HCT116 (cell line): ENCODE results near the gene DUSP6. TPM values are rescaled to one million over a fixed set of nuclear protein-coding genes. Genes with fewer than 3 reads are reported as not detected.

Experiments used
- ATAC-seq: fragments of 200-7000 bp; cut with Tn5 transposase; 2 replicates; pipeline ENCODE4 v1.9.1; 2020; ENCODE audit warnings: mild to moderate bottlenecking, moderate library complexity
- BruUV-seq: library from RNA; stranded (reverse); fragments of 400-500 nt; replicated peaks from 2 replicates; lab custom pipeline; 2021; lab: Mats Ljungman, UMichigan
- CTCF ChIA-PET: fragments of 300-600 bp; sonication (Branson Sonifier 250); formaldehyde crosslinking; loops from one replicate; lab custom pipeline; 2021; ENCODE audit warnings: antibody characterized with exemption; lab: Charles Lee
- POLR2A ChIA-PET: fragments of 300-600, 350-600 bp; sonication (Branson Sonifier 250); formaldehyde crosslinking; loops from one replicate; lab custom pipeline; 2021; ENCODE audit warnings: antibody characterized with exemption; lab: Charles Lee
- RAD21 ChIA-PET, 2 experiments: fragments of 300-600 bp; sonication (Branson Sonifier 250); formaldehyde crosslinking; loops; one replicate each; lab custom pipeline; 2023; ENCODE audit warnings: low total read pairs in 2 of 2; ENCODE audit not compliant: uncharacterized antibody in 2 of 2, unreplicated experiment in 2 of 2, low non-redundant PET in 1 of 2; lab: Charles Lee
- DNase-seq: peaks from one replicate; pipeline ENCODE4 v3.0.0-alpha.2; 2010; ENCODE audit warnings: low read depth, low spot score
- H2AFZ ChIP-seq: fragments of 200-600 bp; shearing (Covaris generic), sonication (generic); 2 replicates; pipeline ENCODE4 v1.6.1; 2017; ENCODE audit warnings: low read depth, mixed run types, mixed read lengths, antibody characterized with exemption, low read length; ENCODE audit not compliant: poor library complexity, severe bottlenecking
- H3K27ac ChIP-seq: 2 replicates; pipeline ENCODE4 v1.5.1; 2012; ENCODE audit warnings: low read depth, low read length
- H3K27me3 ChIP-seq: fragments of 200-600 bp; sonication (generic); 2 replicates; pipeline ENCODE4 v1.6.1; 2016; ENCODE audit warnings: mixed run types, low read length, mixed read lengths; ENCODE audit not compliant: insufficient read depth
- H3K36me3 ChIP-seq, 2 experiments: fragments of 200-500 bp in 1 of 2; fragments of 200-600 bp in 1 of 2; sonication (Bioruptor generic) in 1 of 2; sonication (generic) in 1 of 2; 2 replicates each; pipeline versions ENCODE4 v1.5.1 to v1.6.1; 2014 to 2016; ENCODE audit warnings: low read length in 2 of 2, inconsistent platforms in 1 of 2, mixed read lengths in 1 of 2, mixed run types in 1 of 2; ENCODE audit not compliant: insufficient read depth in 2 of 2, control insufficient read depth in 1 of 2
- H3K4me1 ChIP-seq, 2 experiments: fragments of 200-600 bp in 1 of 2; sonication (generic) in 1 of 2; 2 replicates each; pipeline versions ENCODE4 v1.5.1 to v1.6.1; 2012 to 2017; ENCODE audit warnings: low read length in 2 of 2, inconsistent platforms in 1 of 2, mild to moderate bottlenecking in 1 of 2, mixed read lengths in 1 of 2, mixed run types in 1 of 2, moderate library complexity in 1 of 2; ENCODE audit not compliant: insufficient read depth in 2 of 2, control insufficient read depth in 1 of 2
- H3K4me2 ChIP-seq: fragments of 200-600 bp; sonication (generic); 2 replicates; pipeline ENCODE4 v1.6.1; 2017; ENCODE audit warnings: mixed run types, low read length, mixed read lengths
- H3K4me3 ChIP-seq, 2 experiments: fragments of 200-600 bp in 1 of 2; sonication (generic) in 1 of 2; replicated peaks in 1 of 2; 2 replicates each; pipeline ENCODE4 v1.5.1; 2011 to 2016; ENCODE audit warnings: low read length in 2 of 2, control low read depth in 1 of 2, low read depth in 1 of 2, mild to moderate bottlenecking in 1 of 2, mixed read lengths in 1 of 2, mixed run types in 1 of 2
- H3K79me2 ChIP-seq: fragments of 200-600 bp; sonication (generic); 2 replicates; pipeline ENCODE4 v1.6.1; 2017; ENCODE audit warnings: mild to moderate bottlenecking, mixed run types, low read length, moderate library complexity, mixed read lengths; ENCODE audit not compliant: insufficient read depth
- H3K9ac ChIP-seq: fragments of 200-600 bp; sonication (generic); 2 replicates; pipeline ENCODE4 v1.6.1; 2016; ENCODE audit warnings: low read length, mixed read lengths
- H3K9me2 ChIP-seq: fragments of 200-600 bp; sonication (generic), shearing (Covaris generic); 2 replicates; pipeline ENCODE4 v1.6.1; 2017; ENCODE audit warnings: mixed run types, mild to moderate bottlenecking, moderate library complexity; ENCODE audit not compliant: insufficient read depth
- H3K9me3 ChIP-seq, 2 experiments: fragments of 200-500 bp in 1 of 2; fragments of 200-600 bp in 1 of 2; sonication (Bioruptor generic) in 1 of 2; sonication (generic) in 1 of 2; 2 replicates each; pipeline ENCODE4 v1.6.1; 2014 to 2017; ENCODE audit warnings: low read length in 2 of 2, mixed read lengths in 2 of 2, inconsistent platforms in 1 of 2, low read depth in 1 of 2, mild to moderate bottlenecking in 1 of 2, mixed run types in 1 of 2, moderate library complexity in 1 of 2; ENCODE audit not compliant: control insufficient read depth in 1 of 2, insufficient read depth in 1 of 2
- H4K20me1 ChIP-seq: fragments of 200-600 bp; sonication (generic), shearing (Covaris generic); 2 replicates; pipeline ENCODE4 v1.6.1; 2017; ENCODE audit warnings: mixed run types, mild to moderate bottlenecking, moderate library complexity; ENCODE audit not compliant: insufficient read depth
- CBX3 ChIP-seq: IDR thresholded peaks from 2 replicates; pipeline ENCODE4 v1.6.1; 2012; ENCODE audit warnings: low read depth
- CEBPB ChIP-seq: IDR thresholded peaks from 2 replicates; pipeline ENCODE4 v1.6.1; 2012; ENCODE audit warnings: low read depth
- EGR1 ChIP-seq: IDR thresholded peaks from 2 replicates; pipeline ENCODE4 v1.6.1; 2012; ENCODE audit warnings: low read depth
- EZH2 ChIP-seq: fragments of 200-600 bp; sonication (generic); IDR thresholded peaks from 2 replicates; pipeline ENCODE4 v1.6.1; 2017; ENCODE audit warnings: antibody characterized with exemption, mixed run types
- FOSL1 ChIP-seq: IDR thresholded peaks from 2 replicates; pipeline ENCODE4 v1.6.1; 2012; ENCODE audit warnings: low read depth
- POLR2A ChIP-seq: IDR thresholded peaks from 2 replicates; pipeline ENCODE4 v1.7.0; 2011; ENCODE audit warnings: borderline replicate concordance; ENCODE audit not compliant: insufficient read depth, insufficient read length; ENCODE audit errors: extremely low read depth
- RAD21 ChIP-seq: IDR thresholded peaks from 2 replicates; pipeline ENCODE4 v1.6.1; 2012; ENCODE audit warnings: low read depth, mild to moderate bottlenecking
- SIN3A ChIP-seq: IDR thresholded peaks from 2 replicates; pipeline ENCODE4 v1.6.1; 2012; ENCODE audit warnings: low read depth
- SP1 ChIP-seq: IDR thresholded peaks from 2 replicates; pipeline ENCODE4 v1.6.1; 2012; ENCODE audit warnings: low read depth
- TCF7L2 ChIP-seq: IDR thresholded peaks from 2 replicates; pipeline ENCODE4 v1.7.0; 2011; ENCODE audit warnings: borderline replicate concordance, inconsistent platforms; ENCODE audit not compliant: insufficient read depth, insufficient read length; ENCODE audit errors: extremely low read depth
- YY1 ChIP-seq: IDR thresholded peaks from 2 replicates; pipeline ENCODE4 v1.6.1; 2011; ENCODE audit warnings: low read length, low read depth, moderate library complexity, mild to moderate bottlenecking; ENCODE audit not compliant: insufficient replicate concordance; ENCODE audit errors: extremely low read depth
- ZFX ChIP-seq: fragments of 450-650 bp; IDR thresholded peaks from 2 replicates; pipeline ENCODE4 v1.6.1; 2017
- ZNF274 ChIP-seq: fragments of 200-500 bp; sonication (Bioruptor generic); IDR thresholded peaks from 2 replicates; pipeline ENCODE4 v1.6.1; 2014; ENCODE audit warnings: mild to moderate bottlenecking, low read depth, low read length, inconsistent platforms
- intact Hi-C: fragments of 100-400 bp; cut with micrococcal nuclease; formaldehyde crosslinking; loops from 2 replicates; pipeline ENCODE4 v1.10.0; 2022
- total RNA-seq: library from RNA; stranded (reverse); gene quantifications from one replicate; pipeline ENCODE4 v1.2.1, GENCODE V29; 2021; ENCODE audit not compliant: unreplicated experiment
- TF ChIP-seq, protein P1 (sequence below), 3 experiments: fragments of 200-600 bp in 1 of 3; sonication (generic) in 1 of 3; IDR thresholded peaks in 2 of 3; conservative IDR thresholded peaks in 1 of 3; 2 replicates each; pipeline ENCODE4 v1.5.1; 2012 to 2017; ENCODE audit warnings: low read depth in 2 of 3, low read length in 2 of 3, antibody characterized with exemption in 1 of 3, borderline replicate concordance in 1 of 3, control low read depth in 1 of 3, mild to moderate bottlenecking in 1 of 3, mixed read lengths in 1 of 3, mixed run types in 1 of 3, moderate library complexity in 1 of 3; ENCODE audit not compliant: insufficient read depth in 1 of 3
- TF ChIP-seq, protein P2 (sequence below): IDR thresholded peaks from 2 replicates; pipeline ENCODE4 v1.6.1; 2012
- TF ChIP-seq, protein P3 (sequence below): IDR thresholded peaks from 2 replicates; pipeline ENCODE4 v1.6.1; 2011; ENCODE audit warnings: mild to moderate bottlenecking, low read length, moderate library complexity; ENCODE audit not compliant: insufficient replicate concordance; ENCODE audit errors: extremely low read depth
- TF ChIP-seq, protein P4 (sequence below): IDR thresholded peaks from 2 replicates; pipeline ENCODE4 v1.6.1; 2012

The DUSP6 gene
- total RNA-seq, 1 experiment from 2014 or later, result 219 TPM

DNA sequence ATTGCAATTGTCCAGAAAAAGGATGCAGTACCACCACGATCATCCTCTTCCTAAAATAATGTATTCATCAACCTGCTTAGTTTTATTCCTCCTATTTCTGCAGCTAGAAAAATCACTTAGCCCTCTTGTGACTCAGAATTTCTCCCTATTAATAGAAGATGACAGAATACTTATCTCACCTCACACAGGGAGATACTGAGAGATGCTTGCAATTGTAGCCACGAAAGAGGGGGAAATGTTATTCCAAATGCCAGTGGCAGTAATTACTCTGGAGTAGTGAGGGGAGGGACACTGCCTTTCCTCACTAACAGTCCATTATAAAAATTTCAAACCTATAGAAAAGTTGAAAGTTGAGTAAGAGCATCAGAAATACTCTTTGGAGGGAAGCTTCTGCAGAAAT lies 11.8 kb upstream of the DUSP6 start (continued):
- TF ChIP-seq, protein P1, sequence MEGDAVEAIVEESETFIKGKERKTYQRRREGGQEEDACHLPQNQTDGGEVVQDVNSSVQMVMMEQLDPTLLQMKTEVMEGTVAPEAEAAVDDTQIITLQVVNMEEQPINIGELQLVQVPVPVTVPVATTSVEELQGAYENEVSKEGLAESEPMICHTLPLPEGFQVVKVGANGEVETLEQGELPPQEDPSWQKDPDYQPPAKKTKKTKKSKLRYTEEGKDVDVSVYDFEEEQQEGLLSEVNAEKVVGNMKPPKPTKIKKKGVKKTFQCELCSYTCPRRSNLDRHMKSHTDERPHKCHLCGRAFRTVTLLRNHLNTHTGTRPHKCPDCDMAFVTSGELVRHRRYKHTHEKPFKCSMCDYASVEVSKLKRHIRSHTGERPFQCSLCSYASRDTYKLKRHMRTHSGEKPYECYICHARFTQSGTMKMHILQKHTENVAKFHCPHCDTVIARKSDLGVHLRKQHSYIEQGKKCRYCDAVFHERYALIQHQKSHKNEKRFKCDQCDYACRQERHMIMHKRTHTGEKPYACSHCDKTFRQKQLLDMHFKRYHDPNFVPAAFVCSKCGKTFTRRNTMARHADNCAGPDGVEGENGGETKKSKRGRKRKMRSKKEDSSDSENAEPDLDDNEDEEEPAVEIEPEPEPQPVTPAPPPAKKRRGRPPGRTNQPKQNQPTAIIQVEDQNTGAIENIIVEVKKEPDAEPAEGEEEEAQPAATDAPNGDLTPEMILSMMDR (IDR thresholded peaks at IDR 0.05 in 2 of 3, conservative IDR thresholded peaks at IDR 0.05 in 1 of 3; ENCODE audit: borderline replicate concordance in 1 of 3, insufficient read depth in 1 of 3, low read depth in 2 of 3, low read length in 2 of 3), result no peak

DNA sequence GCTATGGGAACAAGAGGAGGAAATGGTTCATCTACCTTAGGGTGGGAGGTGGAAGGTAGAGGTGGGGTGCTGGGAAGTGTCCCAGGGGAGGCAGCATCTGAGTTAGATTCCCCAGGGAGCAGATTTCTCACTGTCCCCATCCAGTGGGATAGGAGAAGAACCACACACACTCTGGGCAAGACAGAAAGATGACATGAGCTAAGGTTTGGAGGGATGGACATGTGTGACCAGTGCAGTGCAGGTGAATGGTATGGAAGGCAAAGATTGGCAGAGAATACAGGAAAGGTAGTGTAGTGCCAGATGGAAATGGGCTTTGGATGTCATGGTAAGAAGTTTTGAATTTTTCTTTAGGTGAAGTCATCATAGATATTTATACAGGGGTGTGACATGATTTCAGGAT lies 11.3 kb upstream of the DUSP6 start:
- Histone ChIP-seq H4K20me1 (no peaks in the 10 kb centered on the region), H3K79me2 (no peaks in the 10 kb centered on the region), H3K4me2 (no peak overlapping the region), H3K36me3 (no peaks in the 10 kb centered on the region), H2AFZ (no peak overlapping the region), H3K27me3 (no peaks in the 10 kb centered on the region), H3K27ac (no peak overlapping the region), H3K9me2 (no peaks in the 10 kb centered on the region), H3K9ac (no peak overlapping the region), H3K9me3 (no peaks in the 10 kb centered on the region), H3K4me1 (peaks cover 0 to 3% of the 10 kb centered on the region in 2 experiments; a peak in 2 of 4 replicates), H3K4me3 (no peak overlapping the region)
- no peak for DNase-seq
- POLR2A ChIA-PET, result interaction anchor here (3.2 kb wide), 1 partner anchor 10 kb away, joined by 17 read pairs; the partner anchor contains the start of gene DUSP6
- CTCF ChIA-PET, result no interaction called here
- intact Hi-C loops, result no loop called here
- ATAC-seq, result no peak
- RAD21 ChIA-PET, result no interaction called here
- BruUV-seq, result no TSS peak
- TF ChIP-seq, protein P2, sequence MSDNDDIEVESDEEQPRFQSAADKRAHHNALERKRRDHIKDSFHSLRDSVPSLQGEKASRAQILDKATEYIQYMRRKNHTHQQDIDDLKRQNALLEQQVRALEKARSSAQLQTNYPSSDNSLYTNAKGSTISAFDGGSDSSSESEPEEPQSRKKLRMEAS, result no peak
- no peak for TF ChIP-seq YY1
- TF ChIP-seq POLR2A, result no peak
- no peak for TF ChIP-seq SP1
- TF ChIP-seq EZH2, result no peak
- no peak for TF ChIP-seq FOSL1
- TF ChIP-seq EGR1, result no peak
- TF ChIP-seq, protein P3, sequence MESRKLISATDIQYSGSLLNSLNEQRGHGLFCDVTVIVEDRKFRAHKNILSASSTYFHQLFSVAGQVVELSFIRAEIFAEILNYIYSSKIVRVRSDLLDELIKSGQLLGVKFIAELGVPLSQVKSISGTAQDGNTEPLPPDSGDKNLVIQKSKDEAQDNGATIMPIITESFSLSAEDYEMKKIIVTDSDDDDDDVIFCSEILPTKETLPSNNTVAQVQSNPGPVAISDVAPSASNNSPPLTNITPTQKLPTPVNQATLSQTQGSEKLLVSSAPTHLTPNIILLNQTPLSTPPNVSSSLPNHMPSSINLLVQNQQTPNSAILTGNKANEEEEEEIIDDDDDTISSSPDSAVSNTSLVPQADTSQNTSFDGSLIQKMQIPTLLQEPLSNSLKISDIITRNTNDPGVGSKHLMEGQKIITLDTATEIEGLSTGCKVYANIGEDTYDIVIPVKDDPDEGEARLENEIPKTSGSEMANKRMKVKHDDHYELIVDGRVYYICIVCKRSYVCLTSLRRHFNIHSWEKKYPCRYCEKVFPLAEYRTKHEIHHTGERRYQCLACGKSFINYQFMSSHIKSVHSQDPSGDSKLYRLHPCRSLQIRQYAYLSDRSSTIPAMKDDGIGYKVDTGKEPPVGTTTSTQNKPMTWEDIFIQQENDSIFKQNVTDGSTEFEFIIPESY, result no peak
- TF ChIP-seq, protein P1 (IDR thresholded peaks at IDR 0.05 in 2 of 3, conservative IDR thresholded peaks at IDR 0.05 in 1 of 3; ENCODE audit: borderline replicate concordance in 1 of 3, insufficient read depth in 1 of 3, low read depth in 2 of 3, low read length in 2 of 3), result no peak
- TF ChIP-seq CEBPB, result no peak
- no peak for TF ChIP-seq SIN3A
- TF ChIP-seq ZNF274, result no peak
- TF ChIP-seq RAD21, result no peak
- TF ChIP-seq ZFX, result no peak
- TF ChIP-seq, protein P4, sequence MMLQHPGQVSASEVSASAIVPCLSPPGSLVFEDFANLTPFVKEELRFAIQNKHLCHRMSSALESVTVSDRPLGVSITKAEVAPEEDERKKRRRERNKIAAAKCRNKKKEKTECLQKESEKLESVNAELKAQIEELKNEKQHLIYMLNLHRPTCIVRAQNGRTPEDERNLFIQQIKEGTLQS, result no peak
- no peak for TF ChIP-seq CBX3
- TF ChIP-seq TCF7L2, result no peak
